H1 (cell line): ENCODE results near the gene POTEJ. TPM values are rescaled to one million over a fixed set of nuclear protein-coding genes. Genes with fewer than 3 reads are reported as not detected.
"Not testable (repeated sequence)": the region's sequence is repeated elsewhere in the genome, so short reads cannot be mapped to it uniquely, and the experiment has no call there.

ENCODE experiments used
- CTCF ChIA-PET: fragments of 300-600 bp; sonication (Branson Sonifier 250); formaldehyde crosslinking; loops from one replicate; lab custom pipeline; 2021; ENCODE audit not compliant: partially characterized antibody; lab: Charles Lee
- POLR2A ChIA-PET: fragments of 300-600 bp; sonication (Branson Sonifier 250); formaldehyde crosslinking; loops from one replicate; lab custom pipeline; 2021; ENCODE audit warnings: inconsistent platforms; ENCODE audit not compliant: partially characterized antibody; lab: Charles Lee
- DNase-seq, 2 experiments: peaks; one replicate each; pipeline versions ENCODE4 v3.0.0 to v3.0.0-alpha.2; 2010 to 2022; ENCODE audit warnings: low spot score in 2 of 2, low read depth in 1 of 2, mixed read lengths in 1 of 2
- FAIRE-seq: peaks from 2 replicates; lab custom pipeline; 2011; peaks lifted over from hg19 to GRCh38; lab: Jason Lieb, UNC
- H2AFZ ChIP-seq: 2 replicates; pipeline ENCODE4 v1.8.1; 2012; ENCODE audit warnings: low read length, inconsistent platforms
- H2AK5ac ChIP-seq: 2 replicates; pipeline ENCODE4 v1.6.1; 2013; ENCODE audit warnings: low read depth, low read length
- H2BK120ac ChIP-seq: replicated peaks from 2 replicates; pipeline ENCODE3; 2013; ENCODE audit warnings: low read depth, low read length, inconsistent platforms
- H2BK12ac ChIP-seq: 2 replicates; pipeline ENCODE4 v1.6.1; 2013; ENCODE audit warnings: low read depth, low read length
- H2BK15ac ChIP-seq: 2 replicates; pipeline ENCODE4 v1.6.1; 2013; ENCODE audit warnings: low read length
- H2BK20ac ChIP-seq: 2 replicates; pipeline ENCODE4 v1.6.1; 2013; ENCODE audit warnings: low read length
- H2BK5ac ChIP-seq: 2 replicates; pipeline ENCODE4 v1.6.1; 2013; ENCODE audit warnings: low read depth, low read length
- H3K14ac ChIP-seq: 2 replicates; pipeline ENCODE4 v1.6.1; 2013; ENCODE audit warnings: inconsistent platforms; ENCODE audit not compliant: insufficient read length
- H3K18ac ChIP-seq: 2 replicates; pipeline ENCODE4 v1.6.1; 2013; ENCODE audit warnings: low read length; ENCODE audit errors: extremely low read depth
- H3K23ac ChIP-seq: 2 replicates; pipeline ENCODE4 v1.6.1; 2013; ENCODE audit warnings: inconsistent platforms; ENCODE audit not compliant: insufficient read length
- H3K23me2 ChIP-seq: 2 replicates; pipeline ENCODE4 v1.6.1; 2013; ENCODE audit warnings: low read depth, low read length
- H3K27ac ChIP-seq: 2 replicates; pipeline ENCODE4 v1.6.1; 2011; ENCODE audit warnings: low read depth, low read length, inconsistent platforms
- H3K27me3 ChIP-seq, 4 experiments: replicated peaks in 1 of 4; 1 replicate in 1 of 4; 2 replicates in 3 of 4; pipeline versions ENCODE4 v1.6.1 to v1.8.1; 2011 to 2013; ENCODE audit warnings: low read length in 3 of 4, mild to moderate bottlenecking in 3 of 4, inconsistent platforms in 2 of 4, mixed read lengths in 2 of 4, moderate library complexity in 1 of 4; ENCODE audit not compliant: control insufficient read depth in 3 of 4, insufficient read depth in 3 of 4; ENCODE audit errors: extremely low read depth in 1 of 4
- H3K36me3 ChIP-seq, 4 experiments: 2 replicates each; pipeline versions ENCODE4 v1.6.1 to v1.8.1; 2011 to 2013; ENCODE audit warnings: mild to moderate bottlenecking in 4 of 4, low read length in 3 of 4, moderate library complexity in 2 of 4, control low read depth in 1 of 4, inconsistent platforms in 1 of 4; ENCODE audit not compliant: insufficient read depth in 4 of 4, control insufficient read depth in 2 of 4
- H3K4ac ChIP-seq: replicated peaks from 2 replicates; pipeline ENCODE3; 2013; ENCODE audit warnings: low read length, low read depth, mixed read lengths, inconsistent platforms; ENCODE audit not compliant: insufficient read length
- H3K4me1 ChIP-seq, 4 experiments: replicated peaks in 1 of 4; 1 replicate in 1 of 4; 2 replicates in 3 of 4; pipeline versions ENCODE4 v1.6.1 to v1.8.1; 2011 to 2013; ENCODE audit warnings: low read length in 3 of 4, inconsistent platforms in 2 of 4, mixed read lengths in 1 of 4; ENCODE audit not compliant: insufficient read depth in 4 of 4, control insufficient read depth in 3 of 4
- H3K4me2 ChIP-seq, 2 experiments: 2 replicates each; pipeline versions ENCODE4 v1.6.1 to v1.8.1; 2011 to 2013; ENCODE audit warnings: low read depth in 2 of 2, low read length in 2 of 2, control low read depth in 1 of 2, inconsistent platforms in 1 of 2, mild to moderate bottlenecking in 1 of 2; ENCODE audit not compliant: insufficient read depth in 1 of 2
- H3K4me3 ChIP-seq, 4 experiments: fragments of 200-600, 300-600 bp in 1 of 4; sonication (generic), shearing (Covaris generic), sonication (Bioruptor Twin) in 1 of 4; 2 replicates each; pipeline versions ENCODE4 v1.5.1 to v1.8.1; 2011 to 2016; ENCODE audit warnings: low read length in 4 of 4, low read depth in 3 of 4, control low read depth in 2 of 4, inconsistent platforms in 2 of 4, mild to moderate bottlenecking in 2 of 4, mixed read lengths in 1 of 4, moderate library complexity in 1 of 4; ENCODE audit not compliant: insufficient read depth in 2 of 4; ENCODE audit errors: extremely low read depth in 1 of 4
- H3K56ac ChIP-seq: replicated peaks from 2 replicates; pipeline ENCODE3; 2013; ENCODE audit warnings: low read depth, mild to moderate bottlenecking, mixed read lengths, low read length, inconsistent platforms; ENCODE audit not compliant: insufficient read length
- H3K79me1 ChIP-seq: 2 replicates; pipeline ENCODE4 v1.6.1; 2013; ENCODE audit warnings: low read depth, low read length, control low read depth
- H3K79me2 ChIP-seq, 2 experiments: 2 replicates each; pipeline versions ENCODE4 v1.6.1 to v1.8.1; 2012 to 2013; ENCODE audit warnings: low read length in 2 of 2, mild to moderate bottlenecking in 2 of 2, inconsistent platforms in 1 of 2; ENCODE audit not compliant: insufficient read depth in 2 of 2, control insufficient read depth in 1 of 2
- H3K9ac ChIP-seq, 4 experiments: replicated peaks in 1 of 4; 1 replicate in 1 of 4; 2 replicates in 3 of 4; pipeline versions ENCODE4 v1.6.1 to v1.8.1; 2011 to 2013; ENCODE audit warnings: low read depth in 3 of 4, low read length in 3 of 4, control low read depth in 2 of 4, mild to moderate bottlenecking in 2 of 4, moderate library complexity in 2 of 4, inconsistent platforms in 1 of 4; ENCODE audit errors: extremely low read depth in 1 of 4
- H3K9me3 ChIP-seq, 2 experiments: 2 replicates each; pipeline versions ENCODE4 v1.6.1 to v1.8.1; 2012 to 2013; ENCODE audit warnings: mild to moderate bottlenecking in 2 of 2, moderate library complexity in 2 of 2, control low read depth in 1 of 2, inconsistent platforms in 1 of 2, low read depth in 1 of 2, low read length in 1 of 2, mixed read lengths in 1 of 2; ENCODE audit not compliant: insufficient read depth in 2 of 2
- H4K20me1 ChIP-seq, 2 experiments: replicated peaks in 1 of 2; 2 replicates each; pipeline versions ENCODE3 to v1.8.1; 2011 to 2013; ENCODE audit warnings: inconsistent platforms in 2 of 2, low read length in 2 of 2, mild to moderate bottlenecking in 1 of 2; ENCODE audit not compliant: insufficient read depth in 2 of 2, control insufficient read depth in 1 of 2
- H4K5ac ChIP-seq: 2 replicates; pipeline ENCODE4 v1.6.1; 2013; ENCODE audit warnings: low read length, low read depth, mixed read lengths, inconsistent platforms; ENCODE audit not compliant: insufficient read length
- H4K8ac ChIP-seq: 2 replicates; pipeline ENCODE4 v1.8.0; 2013; ENCODE audit warnings: mild to moderate bottlenecking, moderate library complexity, low read length, inconsistent platforms; ENCODE audit not compliant: insufficient read depth; ENCODE audit errors: extremely low read depth
- H4K91ac ChIP-seq: replicated peaks from 2 replicates; pipeline ENCODE3; 2013; ENCODE audit warnings: low read length, mixed read lengths, inconsistent platforms; ENCODE audit not compliant: insufficient read length
- WGBS, 2 experiments: shearing (Covaris generic) in 1 of 2; methylation state at CpG; one replicate each; pipeline versions ENCODE4 v1.1.6 to v1.1.7; 2013 to 2015; ENCODE audit warnings: low lambda C conversion rate in 2 of 2, mixed read lengths in 2 of 2, inconsistent platforms in 1 of 2, low coverage in 1 of 2, missing lambda C conversion rate in 1 of 2; ENCODE audit not compliant: insufficient replicate concordance in 2 of 2, insufficient coverage in 1 of 2, insufficient read length in 1 of 2; ENCODE audit errors: extremely low coverage in 1 of 2, missing lambda C conversion rate in 1 of 2; 5-methylcytosine and 5-hydroxymethylcytosine counted together
- polyA plus RNA-seq, 7 experiments: library from polyadenylated mRNA; depleted of rRNA in 3 of 7; stranded (reverse) in 5 of 7; unstranded in 2 of 7; fragments of >200 nt in 5 of 7; fragments of 200-250 nt in 2 of 7; gene quantifications; 1 replicate in 5 of 7; 2 replicates in 1 of 7; 4 replicates in 1 of 7; pipeline versions ENCODE4 v1.2.1 to v1.2.3, GENCODE V29; 2011 to 2013; ENCODE audit warnings: missing spikeins in 2 of 7, mixed read lengths in 2 of 7
- total RNA-seq: library from RNA; stranded (reverse); fragmentation: NEBNext Ultra II Directional; extraction: Animal tissue kit (Norgen Biotek cat#: 25700); gene quantifications from 2 replicates; pipeline ENCODE4 v1.2.1, GENCODE V29; 2021

The POTEJ gene
- total and polyA plus RNA-seq, 2 of the 8 experiments (the other 6 are each of a cell fraction or from before 2014, with no cell fraction given) = not detected

GRCh38 chr2:130610486-130610885, 754 bp upstream of the POTEJ start:
- H3K56ac ChIP-seq, H2BK15ac ChIP-seq, H2BK20ac ChIP-seq, H2BK12ac ChIP-seq, H2AK5ac ChIP-seq, H3K18ac ChIP-seq, H3K4ac ChIP-seq, H4K20me1 ChIP-seq, H4K8ac ChIP-seq, H3K27me3 ChIP-seq, DNase-seq, FAIRE-seq, H3K4me1 ChIP-seq, H3K27ac ChIP-seq, H2AFZ ChIP-seq, H3K23me2 ChIP-seq, H3K36me3 ChIP-seq, CTCF ChIA-PET, H3K4me2 ChIP-seq, H3K14ac ChIP-seq, H4K5ac ChIP-seq, H3K79me2 ChIP-seq, H3K23ac ChIP-seq, POLR2A ChIA-PET, H3K9ac ChIP-seq, H4K91ac ChIP-seq, H3K9me3 ChIP-seq, H2BK120ac ChIP-seq, H2BK5ac ChIP-seq, H3K79me1 ChIP-seq, H3K4me3 ChIP-seq: not testable (repeated sequence)
- 91% methylated on average over 13 of the region's 15 CpGs; no CpG with 5 or more reads in 1 of the 2 experiments for WGBS, 2 experiments

- H3K27ac ChIP-seq, H3K79me2 ChIP-seq, H2AK5ac ChIP-seq, H3K14ac ChIP-seq, H3K23me2 ChIP-seq, H4K20me1 ChIP-seq, H4K91ac ChIP-seq, H3K4ac ChIP-seq, H3K27me3 ChIP-seq, H3K36me3 ChIP-seq, DNase-seq, FAIRE-seq, H2BK15ac ChIP-seq, H3K79me1 ChIP-seq, H2BK12ac ChIP-seq, H4K8ac ChIP-seq, H3K56ac ChIP-seq, H2BK120ac ChIP-seq, H3K4me1 ChIP-seq, H4K5ac ChIP-seq, H3K9me3 ChIP-seq, H3K4me2 ChIP-seq, H2BK20ac ChIP-seq, H3K18ac ChIP-seq, H3K23ac ChIP-seq, POLR2A ChIA-PET, H3K9ac ChIP-seq, CTCF ChIA-PET, H2BK5ac ChIP-seq, H3K4me3 ChIP-seq, H2AFZ ChIP-seq: not testable (repeated sequence)
- 90% methylated on average over 6 of the region's 10 CpGs; no CpG with 5 or more reads in 1 of the 2 experiments for WGBS, 2 experiments
Measured at GRCh38 chr2:130628784-130629475, 17.7 kb downstream of the POTEJ start.
